ENCODE measurements around the gene PRPF31. TPM values are rescaled to one million over a fixed set of nuclear protein-coding genes. Genes with fewer than 3 reads are reported as not detected.

The PRPF31 gene
- total RNA-seq, 1 experiment from 2014 or later: 162 TPM

GRCh38 chr19:54107876-54108490 lies 7.6 kb upstream of the PRPF31 start:
- DNase-seq (ENCODE audit: low spot score): no peak

- no peak for DNase-seq (ENCODE audit: low spot score)
These were observed 7.1 kb upstream of the PRPF31 start for GRCh38 chr19:54108496-54108895.

GRCh38 chr19:54109651-54110050 lies 5.9 kb upstream of the PRPF31 start:
- DNase-seq (ENCODE audit: low spot score): no peak

GRCh38 chr19:54114340-54115108 lies 1.0 kb upstream of the PRPF31 start:
- peak; percentile 49 for DNase-seq (ENCODE audit: low spot score)

- no peak for DNase-seq (ENCODE audit: low spot score)
These were observed 5.7 kb downstream of the PRPF31 start for GRCh38 chr19:54121259-54121658.

GRCh38 chr19:54123682-54124081 lies 8.1 kb downstream of the PRPF31 start:
- no peak for DNase-seq (ENCODE audit: low spot score)

GRCh38 chr19:54124393-54124792 lies 8.8 kb downstream of the PRPF31 start:
- no peak for DNase-seq (ENCODE audit: low spot score)

GRCh38 chr19:54125713-54126112 lies 10.2 kb downstream of the PRPF31 start:
- no peak for DNase-seq (ENCODE audit: low spot score)

GRCh38 chr19:54127688-54128440 lies 12.3 kb downstream of the PRPF31 start:
- DNase-seq (ENCODE audit: low spot score): no peak

GRCh38 chr19:54128441-54128725 lies 12.8 kb downstream of the PRPF31 start:
- no peak for DNase-seq (ENCODE audit: low spot score)

GRCh38 chr19:54128796-54129616 lies 13.5 kb downstream of the PRPF31 start:
- DNase-seq (ENCODE audit: low spot score): no peak

GRCh38 chr19:54129617-54129996 lies 14.1 kb downstream of the PRPF31 start:
- DNase-seq (ENCODE audit: low spot score): no peak

GRCh38 chr19:54133312-54133956 lies 17.9 kb downstream of the PRPF31 start:
- DNase-seq (ENCODE audit: low spot score): peak; percentile 74

GRCh38 chr19:54133957-54134590 lies 18.5 kb downstream of the PRPF31 start:
- no peak for DNase-seq (ENCODE audit: low spot score)

GRCh38 chr19:54136086-54136863 lies 20.7 kb downstream of the PRPF31 start:
- no peak for DNase-seq (ENCODE audit: low spot score)

- peak; percentile 100 for DNase-seq (ENCODE audit: low spot score)
These were observed 21.5 kb downstream of the PRPF31 start for GRCh38 chr19:54136864-54137698.

GRCh38 chr19:54137699-54138488 lies 22.3 kb downstream of the PRPF31 start, which contains the start of gene CNOT3:
CNOT3 (plus strand) TSS chr19:54137762; CDS start chr19:54142979, 5,217 bp downstream.
- no peak for DNase-seq (ENCODE audit: low spot score)

GRCh38 chr19:54138489-54139256 lies 23.1 kb downstream of the PRPF31 start:
- no peak for DNase-seq (ENCODE audit: low spot score)

Measured in A172 (cell line).